ENCODE measurements around the gene RPS6KA2.

RPS6KA2 gene

GRCh38 chr6:166527849-166528248 is 99.2 kb downstream of the RPS6KA2 start:
- TF ChIP-seq ZFX (IDR thresholded peaks at IDR 0.05; ENCODE audit: borderline replicate concordance) (no peak), CTCF (IDR thresholded peaks at IDR 0.05) (no peak)
- H3K27ac ChIP-seq: no peak overlapping the region

- H3K27ac ChIP-seq: no peak overlapping the region
- TF ChIP-seq CTCF (IDR thresholded peaks at IDR 0.05) (no peak), ZFX (IDR thresholded peaks at IDR 0.05; ENCODE audit: borderline replicate concordance) (no peak)
These were observed 100.1 kb downstream of the RPS6KA2 start for GRCh38 chr6:166526937-166527336.

DNA sequence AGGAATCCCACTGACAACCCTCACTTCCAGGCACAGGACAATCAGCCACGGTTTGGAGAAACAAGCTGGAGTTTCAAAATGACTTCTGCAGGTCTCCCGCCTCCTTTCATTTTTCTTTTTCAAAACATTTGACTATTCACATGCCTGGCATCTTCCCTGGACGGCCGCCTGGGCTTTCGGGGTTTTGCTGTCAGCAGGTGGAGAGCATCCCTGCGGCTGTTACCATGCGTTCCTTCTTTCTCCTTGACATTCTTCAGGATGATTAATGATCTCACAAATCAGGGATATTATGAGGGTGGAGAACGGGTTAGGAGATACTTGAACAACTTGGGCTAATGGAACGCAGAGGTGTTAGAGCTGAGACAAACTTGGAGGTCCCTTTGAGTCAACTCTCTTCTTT is 101.5 kb downstream of the RPS6KA2 start:
- H3K27ac ChIP-seq: no peak overlapping the region
- TF ChIP-seq ZFX (IDR thresholded peaks at IDR 0.05; ENCODE audit: borderline replicate concordance) (no peak), CTCF (IDR thresholded peaks at IDR 0.05) (no peak)

- TF ChIP-seq CTCF (IDR thresholded peaks at IDR 0.05): no peak
- TF ChIP-seq ZFX (IDR thresholded peaks at IDR 0.05; ENCODE audit: borderline replicate concordance): no peak
- H3K27ac ChIP-seq: no peak overlapping the region
These were observed 103.1 kb downstream of the RPS6KA2 start for GRCh38 chr6:166523782-166524559.

DNA sequence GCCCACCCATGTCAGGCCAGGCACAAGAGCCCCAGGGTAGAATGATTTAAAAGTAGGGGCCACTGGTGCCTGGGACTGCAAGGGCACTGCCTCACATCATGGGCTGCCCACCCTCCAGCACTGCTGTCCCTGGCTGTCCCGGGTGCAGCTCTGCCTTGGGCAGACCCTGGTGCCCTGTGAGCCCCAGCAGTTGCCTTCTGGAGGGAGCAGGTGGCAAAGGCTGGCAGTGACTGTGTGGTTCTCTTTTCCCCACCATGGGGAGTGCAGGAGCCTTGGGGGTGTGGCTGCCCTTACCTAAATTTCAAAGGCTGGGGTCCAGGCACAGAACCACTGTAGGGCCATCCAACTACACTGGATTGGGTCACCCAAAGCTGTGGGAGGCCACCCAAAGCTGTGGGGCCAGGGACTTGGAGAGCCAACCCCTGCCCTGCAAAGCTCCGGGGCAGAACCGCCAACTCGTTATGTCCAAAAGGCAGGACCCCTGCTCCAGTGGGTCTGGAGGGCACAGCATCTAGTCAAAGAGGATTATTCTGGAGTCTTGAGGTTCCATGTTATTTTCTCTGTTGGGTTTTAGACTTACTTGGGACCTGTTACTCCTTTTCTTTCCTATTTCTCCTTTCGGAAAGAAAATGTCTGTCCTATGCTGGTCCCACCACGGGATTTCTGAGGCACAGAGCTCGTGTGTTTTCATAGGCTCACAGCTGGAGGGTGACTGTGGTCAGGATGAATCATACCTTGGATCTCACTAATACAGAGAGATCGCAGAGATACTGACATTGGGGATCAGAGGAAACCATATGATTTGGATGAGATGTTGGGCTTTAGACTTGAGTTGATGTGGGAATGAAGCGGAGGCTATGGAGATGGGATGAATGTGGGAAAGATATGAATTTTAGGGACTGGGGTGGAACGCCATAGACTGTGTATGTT is 105.9 kb downstream of the RPS6KA2 start:
- TF ChIP-seq CTCF (IDR thresholded peaks at IDR 0.05) (no peak), ZFX (IDR thresholded peaks at IDR 0.05; ENCODE audit: borderline replicate concordance) (no peak)
- no peak overlapping the region for H3K27ac ChIP-seq

- no peak for TF ChIP-seq CTCF (IDR thresholded peaks at IDR 0.05)
- no peak for TF ChIP-seq ZFX (IDR thresholded peaks at IDR 0.05; ENCODE audit: borderline replicate concordance)
- no peak overlapping the region for H3K27ac ChIP-seq
These were observed 110.7 kb downstream of the RPS6KA2 start for GRCh38 chr6:166516251-166516884.

All from 22Rv1 (cell line).